A549 (cell line): ENCODE results near the gene MOV10. TPM values are rescaled to one million over a fixed set of nuclear protein-coding genes. Genes with fewer than 3 reads are reported as not detected.

Source experiments
- ATAC-seq, 2 experiments: fragments of 200-7000 bp in 1 of 2; fragments of >200 bp in 1 of 2; cut with Nextera tagmentation in 1 of 2; cut with Tn5 transposase in 1 of 2; 3 replicates each; pipeline versions ENCODE4 v1.8.0 to v1.9.1; 2018 to 2020; ENCODE audit warnings: mild to moderate bottlenecking in 1 of 2, moderate library complexity in 1 of 2
- CTCF ChIA-PET: fragments of 300-600 bp; sonication (Branson Sonifier 250); formaldehyde crosslinking; extraction: SDS; loops from one replicate; lab custom pipeline; 2021; ENCODE audit warnings: antibody characterized with exemption, inconsistent platforms; lab: Yijun Ruan, JAX
- POLR2A ChIA-PET: fragments of 350-600 bp; formaldehyde crosslinking; extraction: SDS; loops from one replicate; lab custom pipeline; 2021; ENCODE audit warnings: antibody characterized with exemption, inconsistent platforms; lab: Yijun Ruan, JAX
- DNase-seq, 2 experiments: peaks; one replicate each; pipeline versions ENCODE4 v3.0.0 to v3.0.0-alpha.2; 2011 to 2016; ENCODE audit warnings: low read depth in 1 of 2, low spot score in 1 of 2
- FAIRE-seq: peaks from 2 replicates; lab custom pipeline; 2011; peaks lifted over from hg19 to GRCh38; lab: Jason Lieb, UNC
- H3K27ac ChIP-seq, 2 experiments: fragments of >200 bp; sonication (Bioruptor Twin); formaldehyde crosslinking; 3 replicates each; pipeline ENCODE4 v1.5.1; 2016 to 2017
- H3K4me1 ChIP-seq: fragments of >200 bp; sonication (Bioruptor Twin); formaldehyde crosslinking; 3 replicates; pipeline ENCODE4 v1.6.1; 2016
- H3K4me2 ChIP-seq: fragments of >200 bp; sonication (Bioruptor Twin); formaldehyde crosslinking; 3 replicates; pipeline ENCODE4 v1.6.1; 2016
- H3K4me3 ChIP-seq: fragments of >200 bp; sonication (Bioruptor Twin); formaldehyde crosslinking; 3 replicates; pipeline ENCODE4 v1.5.1; 2016
- H3K9me3 ChIP-seq: fragments of >200 bp; sonication (Bioruptor Twin); formaldehyde crosslinking; 3 replicates; pipeline ENCODE4 v1.6.1; 2016
- BCL3 ChIP-seq: fragments of >200 bp; sonication (Bioruptor Twin); formaldehyde crosslinking; IDR thresholded peaks from 3 replicates; pipeline ENCODE4 v1.6.1; 2016
- CBX2 ChIP-seq: fragments of 200-600 bp; sonication (generic); IDR thresholded peaks from 2 replicates; pipeline ENCODE4 v1.6.1; 2016; ENCODE audit warnings: low read depth, mild to moderate bottlenecking, borderline replicate concordance
- CHD2 ChIP-seq: fragments of 150-350 bp; IDR thresholded peaks from 2 replicates; pipeline ENCODE4 v1.6.1; 2014; ENCODE audit warnings: low read length; ENCODE audit not compliant: partially characterized antibody
- E2F6 ChIP-seq: IDR thresholded peaks from 2 replicates; pipeline ENCODE4 v1.6.1; 2012; ENCODE audit warnings: low read depth, borderline replicate concordance
- EHF ChIP-seq: fragments of 250-450 bp; sonication (Bioruptor Pico); IDR thresholded peaks from 2 replicates; pipeline ENCODE4 v1.5.0; 2020; ENCODE audit warnings: mild to moderate bottlenecking
- ELK1 ChIP-seq: fragments of 150-350 bp; IDR thresholded peaks from 2 replicates; pipeline ENCODE4 v1.6.1; 2014; ENCODE audit warnings: low read depth, mild to moderate bottlenecking, low read length
- EP300 ChIP-seq, 2 experiments: fragments of >200 bp; sonication (Bioruptor Twin); formaldehyde crosslinking; IDR thresholded peaks; 2 replicates in 1 of 2; 3 replicates in 1 of 2; pipeline ENCODE4 v1.6.1; 2016 to 2017
- ESRRA ChIP-seq: fragments of 150-350 bp; IDR thresholded peaks from 2 replicates; pipeline ENCODE4 v1.6.1; 2014; ENCODE audit warnings: mild to moderate bottlenecking, low read length, borderline replicate concordance
- FOSB ChIP-seq: fragments of 250-450 bp; sonication (Bioruptor Pico); IDR thresholded peaks from 2 replicates; pipeline ENCODE4 v1.5.0; 2020; ENCODE audit warnings: mild to moderate bottlenecking, moderate library complexity
- GATA3 ChIP-seq: IDR thresholded peaks from 2 replicates; pipeline ENCODE4 v1.6.1; 2012; ENCODE audit warnings: borderline replicate concordance
- HOXA7 ChIP-seq: fragments of 250-450 bp; sonication (Bioruptor Pico); IDR thresholded peaks from 2 replicates; pipeline ENCODE4 v1.5.0; 2020; ENCODE audit warnings: mild to moderate bottlenecking, moderate library complexity
- JUNB ChIP-seq: fragments of >200 bp; sonication (Bioruptor Twin); formaldehyde crosslinking; IDR thresholded peaks from 2 replicates; pipeline ENCODE4 v1.6.1; 2016
- KDM5A ChIP-seq: fragments of 200-600 bp; sonication (generic); IDR thresholded peaks from 2 replicates; pipeline ENCODE4 v1.6.1; 2016; ENCODE audit warnings: antibody characterized with exemption, mild to moderate bottlenecking
- MAFK ChIP-seq: fragments of 450-650 bp; IDR thresholded peaks from 2 replicates; pipeline ENCODE4 v1.6.1; 2014; ENCODE audit not compliant: partially characterized antibody
- MAZ ChIP-seq: fragments of 150-350 bp; IDR thresholded peaks from 2 replicates; pipeline ENCODE4 v1.6.1; 2014; ENCODE audit warnings: antibody characterized with exemption, low read depth, low read length, borderline replicate concordance
- MYC ChIP-seq: IDR thresholded peaks from 2 replicates; pipeline ENCODE4 v1.6.1; 2012; ENCODE audit warnings: mild to moderate bottlenecking, inconsistent platforms, low read length, improper control_type of control experiment, borderline replicate concordance
- NFE2L2 ChIP-seq: fragments of 150-350 bp; conservative IDR thresholded peaks from 2 replicates; pipeline ENCODE4 v1.6.1; 2014; ENCODE audit warnings: low read length
- NPAS2 ChIP-seq: fragments of 250-450 bp; sonication (Bioruptor Pico); IDR thresholded peaks from 2 replicates; pipeline ENCODE4 v1.8.0; 2022; ENCODE audit warnings: mild to moderate bottlenecking, moderate library complexity, borderline replicate concordance
- NR3C1 ChIP-seq: fragments of >200 bp; sonication (Bioruptor Twin); formaldehyde crosslinking; IDR thresholded peaks from 3 replicates; pipeline ENCODE4 v1.6.1; 2017
- PBX3 ChIP-seq: IDR thresholded peaks from 2 replicates; pipeline ENCODE4 v1.6.1; 2012
- POLR2A ChIP-seq: IDR thresholded peaks from 2 replicates; pipeline ENCODE4 v1.6.1; 2012; ENCODE audit warnings: mild to moderate bottlenecking, low read length
- RARB ChIP-seq: fragments of 250-450 bp; sonication (Bioruptor Pico); IDR thresholded peaks from 2 replicates; pipeline ENCODE4 v1.8.0; 2021; ENCODE audit warnings: mild to moderate bottlenecking, moderate library complexity
- TFCP2L1 ChIP-seq: fragments of 250-450 bp; sonication (Bioruptor Pico); IDR thresholded peaks from 2 replicates; pipeline ENCODE4 v1.5.0; 2021; ENCODE audit warnings: mild to moderate bottlenecking
- TP53 ChIP-seq: fragments of 250-450 bp; sonication (Bioruptor Pico); IDR thresholded peaks from 2 replicates; pipeline ENCODE4 v1.5.0; 2021; ENCODE audit warnings: mild to moderate bottlenecking, moderate library complexity
- ZFP36 ChIP-seq: fragments of 450-650 bp; IDR thresholded peaks from 2 replicates; pipeline ENCODE4 v1.6.1; 2014; ENCODE audit warnings: borderline replicate concordance; ENCODE audit not compliant: partially characterized antibody
- ZSCAN20 ChIP-seq: fragments of 250-450 bp; sonication (Bioruptor Pico); IDR thresholded peaks from 2 replicates; pipeline ENCODE4 v1.8.0; 2022; ENCODE audit warnings: mild to moderate bottlenecking, moderate library complexity
- WGBS: methylation state at CpG from one replicate; pipeline ENCODE4 v1.1.6; 2017; ENCODE audit errors: missing lambda C conversion rate; 5-methylcytosine and 5-hydroxymethylcytosine counted together
- polyA plus RNA-seq, 4 experiments: library from polyadenylated mRNA; depleted of rRNA in 3 of 4; stranded (reverse); fragments of >200 nt; fragmentation: RNase III in 1 of 4; extraction: RNeasy Plus Mini Kit Qiagen cat#74134 plus additional on column Dnase treatment in 1 of 4; gene quantifications; 2 replicates in 3 of 4; 3 replicates in 1 of 4; pipeline ENCODE4 v1.2.3, GENCODE V29; 2011 to 2017
- TF ChIP-seq, protein P1 (sequence below): fragments of 450-650 bp; IDR thresholded peaks from 2 replicates; pipeline ENCODE4 v1.6.1; 2014; ENCODE audit warnings: antibody characterized with exemption
- TF ChIP-seq, protein P2 (sequence below): IDR thresholded peaks from 2 replicates; pipeline ENCODE4 v1.6.1; 2012

Gene MOV10
- polyA plus RNA-seq, 2 of the 4 experiments (the other 2 are of a cell fraction), result 27.3 to 37.3 TPM

- H3K4me2 ChIP-seq, result no peak overlapping the region
- ChIA-PET CTCF (no interaction called here), POLR2A (no interaction called here)
- FAIRE-seq, result no peak
- H3K27ac ChIP-seq, result no peak overlapping the region
- TF ChIP-seq ESRRA (no peak), NR3C1 (no peak), GATA3 (no peak), EP300 (IDR thresholded peaks at IDR 0.05) (no peak), CHD2 (no peak)
- DNase-seq, result no peak
- peaks cover 13% of the 10 kb centered on the region; the same call in 2 of the 3 replicates for H3K4me1 ChIP-seq
- no peak overlapping the region for H3K4me3 ChIP-seq
- no peaks in the 10 kb centered on the region for H3K9me3 ChIP-seq
- no peak for ATAC-seq
Observed at GRCh38 chr1:112626887-112627286, 47.6 kb upstream of the MOV10 start.

- ATAC-seq (no peak), FAIRE-seq (no peak), DNase-seq (no peak)
- Histone ChIP-seq H3K27ac (no peak overlapping the region), H3K4me1 (peaks cover 6% of the 10 kb centered on the region; the same call in 2 of the 3 replicates), H3K9me3 (no peaks in the 10 kb centered on the region)
- 92% methylated on average over 2 of the region's 2 CpGs for WGBS
- POLR2A ChIA-PET, result no interaction called here
- no peak for TF ChIP-seq TP53 (CRISPR knock-in tag)
- no peak for TF ChIP-seq KDM5A
- TF ChIP-seq, protein P1, sequence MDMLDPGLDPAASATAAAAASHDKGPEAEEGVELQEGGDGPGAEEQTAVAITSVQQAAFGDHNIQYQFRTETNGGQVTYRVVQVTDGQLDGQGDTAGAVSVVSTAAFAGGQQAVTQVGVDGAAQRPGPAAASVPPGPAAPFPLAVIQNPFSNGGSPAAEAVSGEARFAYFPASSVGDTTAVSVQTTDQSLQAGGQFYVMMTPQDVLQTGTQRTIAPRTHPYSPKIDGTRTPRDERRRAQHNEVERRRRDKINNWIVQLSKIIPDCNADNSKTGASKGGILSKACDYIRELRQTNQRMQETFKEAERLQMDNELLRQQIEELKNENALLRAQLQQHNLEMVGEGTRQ, result no peak
- TF ChIP-seq, protein P2, sequence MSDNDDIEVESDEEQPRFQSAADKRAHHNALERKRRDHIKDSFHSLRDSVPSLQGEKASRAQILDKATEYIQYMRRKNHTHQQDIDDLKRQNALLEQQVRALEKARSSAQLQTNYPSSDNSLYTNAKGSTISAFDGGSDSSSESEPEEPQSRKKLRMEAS, result no peak
- TF ChIP-seq, all 56 proteins: peak for 0
- no peak overlapping the region for H3K4me3 ChIP-seq
- CTCF ChIA-PET, result interaction anchor here (1.3 kb wide), 1 partner anchor 45 kb away, joined by 4 read pairs; the partner anchor contains the start of gene MOV10
- H3K4me2 ChIP-seq, result no peak overlapping the region
Observed at GRCh38 chr1:112628516-112628915, 45.9 kb upstream of the MOV10 start.

DNA sequence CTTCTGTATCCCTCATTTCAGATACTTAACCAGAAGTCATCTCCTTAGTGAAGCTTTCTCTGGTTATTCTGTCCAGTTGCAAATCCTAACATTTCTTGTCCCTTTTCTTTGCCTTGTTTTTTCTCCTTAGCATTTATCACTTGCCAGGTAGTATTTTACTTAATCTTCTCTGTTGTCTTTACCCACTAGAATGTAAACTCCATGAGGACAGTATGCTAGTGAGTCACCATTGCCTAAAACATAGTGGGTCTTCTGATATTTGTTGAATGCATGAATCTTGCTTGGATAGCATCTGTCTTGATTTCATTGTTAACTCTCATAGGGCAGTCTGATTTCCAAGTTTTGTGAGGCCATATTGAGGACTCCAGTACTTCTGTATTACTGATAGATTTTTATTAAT, 45.2 kb upstream of the MOV10 start:
- ChIA-PET POLR2A (no interaction called here), CTCF (interaction anchor here (1.3 kb wide), 1 partner anchor 45 kb away, joined by 4 read pairs; the partner anchor contains the start of gene MOV10)
- FAIRE-seq (no peak), ATAC-seq (no peak), DNase-seq (no peak)
- Histone ChIP-seq H3K4me1 (peaks cover 11% of the 10 kb centered on the region; the same call in 2 of the 3 replicates), H3K4me2 (no peak overlapping the region), H3K4me3 (no peak overlapping the region), H3K9me3 (no peaks in the 10 kb centered on the region), H3K27ac (no peak overlapping the region)
- TF ChIP-seq JUNB (no peak), PBX3 (no peak), FOSB (no peak), GATA3 (no peak), EP300 (IDR thresholded peaks at IDR 0.05) (no peak), ELK1 (no peak), ZSCAN20 (CRISPR knock-in tag) (no peak), CBX2 (no peak), MAZ (no peak), HOXA7 (CRISPR knock-in tag) (no peak), NFE2L2 (no peak), KDM5A (no peak)

DNA sequence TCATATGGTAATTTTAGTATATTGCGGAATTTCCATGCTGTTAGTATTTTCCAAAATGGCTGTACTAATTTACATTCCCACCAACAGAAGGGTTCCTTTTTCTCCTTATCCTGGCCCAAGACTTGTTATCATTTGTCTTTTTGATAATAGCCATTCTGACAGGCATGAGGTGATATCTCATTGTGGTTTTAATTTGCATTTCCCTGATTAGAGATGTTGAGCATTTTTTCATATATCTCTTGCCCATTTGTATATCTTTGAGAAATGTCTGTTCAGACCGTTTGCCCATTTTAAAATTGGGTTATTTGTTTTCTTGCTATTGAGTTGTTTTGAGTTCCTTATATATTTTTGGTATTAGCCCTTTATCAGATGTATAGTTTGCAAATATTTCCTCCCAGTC, 40.8 kb upstream of the MOV10 start:
- no peak overlapping the region for H3K4me2 ChIP-seq
- ChIA-PET POLR2A (no interaction called here), CTCF (no interaction called here)
- no peak overlapping the region for H3K27ac ChIP-seq
- ATAC-seq (no peak), FAIRE-seq (no peak), DNase-seq (no peak)
- no peaks in the 10 kb centered on the region for H3K9me3 ChIP-seq
- no peak overlapping the region for H3K4me3 ChIP-seq
- H3K4me1 ChIP-seq, result peaks cover 49% of the 10 kb centered on the region
- WGBS, result 91% methylated on average over 2 of the region's 2 CpGs
- TF ChIP-seq NPAS2 (CRISPR knock-in tag) (no peak), TFCP2L1 (CRISPR knock-in tag) (no peak), E2F6 (no peak), ZFP36 (no peak), CHD2 (no peak), NFE2L2 (no peak), GATA3 (no peak), EHF (CRISPR knock-in tag) (no peak), MAZ (no peak), RARB (CRISPR knock-in tag) (no peak), MAFK (no peak), ZSCAN20 (CRISPR knock-in tag) (no peak), BCL3 (no peak), MYC (no peak), KDM5A (no peak), POLR2A (no peak)
